Osteocyte (in vitro differentiated cells): ENCODE measurements around the gene MARCKSL1. TPM values are rescaled to one million over a fixed set of nuclear protein-coding genes. Genes with fewer than 3 reads are reported as not detected.

ENCODE experiments used
- DNase-seq: peaks from one replicate; pipeline ENCODE4 v3.0.0; 2021; ENCODE audit warnings: mixed read lengths; ENCODE audit not compliant: unreplicated experiment; ENCODE audit errors: extremely low spot score
- H3K27ac Mint-ChIP-seq: one replicate; pipeline ENCODE4 v1.8.0; 2021; ENCODE audit warnings: mild to moderate bottlenecking, mixed read lengths; ENCODE audit not compliant: unreplicated experiment
- H3K27me3 Mint-ChIP-seq: one replicate; pipeline ENCODE4 v1.8.0; 2021; ENCODE audit warnings: mixed read lengths; ENCODE audit not compliant: unreplicated experiment
- H3K36me3 Mint-ChIP-seq: one replicate; pipeline ENCODE4 v1.8.0; 2021; ENCODE audit warnings: mixed read lengths; ENCODE audit not compliant: unreplicated experiment
- H3K4me1 Mint-ChIP-seq: one replicate; pipeline ENCODE4 v1.8.0; 2021; ENCODE audit warnings: mixed read lengths; ENCODE audit not compliant: unreplicated experiment
- H3K4me3 Mint-ChIP-seq: one replicate; pipeline ENCODE4 v1.8.0; 2021; ENCODE audit warnings: mild to moderate bottlenecking, moderate library complexity, mixed read lengths; ENCODE audit not compliant: unreplicated experiment
- H3K9me3 Mint-ChIP-seq: one replicate; pipeline ENCODE4 v1.8.0; 2021; ENCODE audit warnings: mixed read lengths; ENCODE audit not compliant: unreplicated experiment
- total RNA-seq: library from RNA; stranded (reverse); gene quantifications from 2 replicates; pipeline ENCODE4 v1.2.1, GENCODE V29; 2021
- TF ChIP-seq, protein P1 (sequence below): fragments of 200-600 bp; sonication (generic); IDR thresholded peaks from 2 replicates; pipeline ENCODE4 v1.5.0; 2021; ENCODE audit warnings: antibody characterized with exemption, mild to moderate bottlenecking, moderate library complexity

The MARCKSL1 gene
- total RNA-seq, 1 donor from 2014 or later, result 169 TPM

- Mint-ChIP-seq H3K4me3 (peak overlapping the region; percentile 51), H3K9me3 (no peaks in the 10 kb centered on the region), H3K36me3 (peaks cover 9% of the 10 kb centered on the region), H3K27me3 (no peaks in the 10 kb centered on the region), H3K4me1 (peaks cover 29% of the 10 kb centered on the region), H3K27ac (no peak overlapping the region)
- no peak for DNase-seq
- TF ChIP-seq, protein P1, sequence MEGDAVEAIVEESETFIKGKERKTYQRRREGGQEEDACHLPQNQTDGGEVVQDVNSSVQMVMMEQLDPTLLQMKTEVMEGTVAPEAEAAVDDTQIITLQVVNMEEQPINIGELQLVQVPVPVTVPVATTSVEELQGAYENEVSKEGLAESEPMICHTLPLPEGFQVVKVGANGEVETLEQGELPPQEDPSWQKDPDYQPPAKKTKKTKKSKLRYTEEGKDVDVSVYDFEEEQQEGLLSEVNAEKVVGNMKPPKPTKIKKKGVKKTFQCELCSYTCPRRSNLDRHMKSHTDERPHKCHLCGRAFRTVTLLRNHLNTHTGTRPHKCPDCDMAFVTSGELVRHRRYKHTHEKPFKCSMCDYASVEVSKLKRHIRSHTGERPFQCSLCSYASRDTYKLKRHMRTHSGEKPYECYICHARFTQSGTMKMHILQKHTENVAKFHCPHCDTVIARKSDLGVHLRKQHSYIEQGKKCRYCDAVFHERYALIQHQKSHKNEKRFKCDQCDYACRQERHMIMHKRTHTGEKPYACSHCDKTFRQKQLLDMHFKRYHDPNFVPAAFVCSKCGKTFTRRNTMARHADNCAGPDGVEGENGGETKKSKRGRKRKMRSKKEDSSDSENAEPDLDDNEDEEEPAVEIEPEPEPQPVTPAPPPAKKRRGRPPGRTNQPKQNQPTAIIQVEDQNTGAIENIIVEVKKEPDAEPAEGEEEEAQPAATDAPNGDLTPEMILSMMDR, result no peak
Observed at GRCh38 chr1:32336963-32337675, 1.1 kb upstream of the MARCKSL1 start.

- TF ChIP-seq, protein P1, result no peak
- H3K27ac Mint-ChIP-seq, result no peak overlapping the region
- H3K4me1 Mint-ChIP-seq, result peaks cover 30% of the 10 kb centered on the region
- peak overlapping the region; percentile 51 for H3K4me3 Mint-ChIP-seq
- H3K36me3 Mint-ChIP-seq, result peaks cover 14% of the 10 kb centered on the region
- H3K27me3 Mint-ChIP-seq, result no peaks in the 10 kb centered on the region
- H3K9me3 Mint-ChIP-seq, result no peaks in the 10 kb centered on the region
- DNase-seq, result no peak
Observed at GRCh38 chr1:32336591-32336932, 529 bp upstream of the MARCKSL1 start.

DNA sequence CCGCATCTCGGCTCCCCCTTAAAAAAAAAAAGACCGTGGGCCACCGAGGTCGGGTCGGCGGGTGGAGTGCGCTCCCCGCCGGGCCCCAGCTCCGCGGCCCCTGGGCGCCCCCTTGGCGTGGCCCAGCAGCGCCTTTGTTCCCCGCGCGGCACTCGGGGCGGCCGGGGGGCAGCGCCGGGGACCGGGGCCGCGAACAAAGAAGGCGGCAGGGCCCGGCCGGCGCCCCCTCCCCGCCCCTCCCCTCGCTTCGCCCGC is 571 bp downstream of the MARCKSL1 start:
- no peaks in the 10 kb centered on the region for H3K9me3 Mint-ChIP-seq
- H3K27me3 Mint-ChIP-seq, result no peaks in the 10 kb centered on the region
- peaks cover 21% of the 10 kb centered on the region for H3K36me3 Mint-ChIP-seq
- TF ChIP-seq, protein P1, result no peak
- peak overlapping the region; percentile 92 for H3K4me3 Mint-ChIP-seq
- H3K27ac Mint-ChIP-seq, result no peak overlapping the region
- DNase-seq, result no peak
- H3K4me1 Mint-ChIP-seq, result peaks cover 30% of the 10 kb centered on the region

DNA sequence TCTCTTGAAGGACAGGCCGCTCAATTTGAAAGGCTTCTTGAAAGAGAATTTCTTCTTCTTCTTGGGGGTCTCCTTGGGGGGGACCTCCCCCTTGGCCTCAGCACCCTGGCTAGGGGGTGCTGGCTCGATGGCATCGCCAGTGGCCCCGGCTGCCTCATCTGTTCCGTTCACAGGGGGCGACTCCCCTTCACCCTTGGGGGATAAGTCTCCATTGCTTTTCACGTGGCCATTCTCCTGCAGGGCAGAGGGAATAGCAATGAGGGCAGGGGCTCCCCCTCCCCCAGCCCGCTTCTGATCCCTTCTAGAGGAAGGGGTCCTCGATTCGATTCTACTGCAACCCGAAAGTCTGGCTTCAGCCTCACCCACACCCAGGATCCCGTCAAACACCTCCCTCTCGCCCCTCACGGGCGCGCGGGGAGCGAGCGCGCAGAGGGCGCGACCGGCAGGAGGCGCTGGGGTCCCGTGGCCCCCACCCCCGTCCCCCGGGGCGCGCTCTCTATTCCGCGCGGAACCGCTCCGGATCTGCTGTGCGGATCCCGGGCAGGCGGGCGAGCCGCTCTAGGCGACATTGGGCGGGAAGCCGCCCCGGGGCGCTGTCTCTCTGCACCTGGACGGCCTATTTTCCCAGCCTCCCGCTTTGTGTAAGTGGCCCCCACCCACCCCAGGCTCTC is 1.0 kb downstream of the MARCKSL1 start:
- H3K27me3 Mint-ChIP-seq, result no peaks in the 10 kb centered on the region
- H3K36me3 Mint-ChIP-seq, result peaks cover 21% of the 10 kb centered on the region
- DNase-seq, result no peak
- H3K4me1 Mint-ChIP-seq, result peaks cover 30% of the 10 kb centered on the region
- no peaks in the 10 kb centered on the region for H3K9me3 Mint-ChIP-seq
- TF ChIP-seq, protein P1, result peak; percentile 82
- peak overlapping the region; percentile 71 for H3K27ac Mint-ChIP-seq
- peak overlapping the region; percentile 92 for H3K4me3 Mint-ChIP-seq

DNA sequence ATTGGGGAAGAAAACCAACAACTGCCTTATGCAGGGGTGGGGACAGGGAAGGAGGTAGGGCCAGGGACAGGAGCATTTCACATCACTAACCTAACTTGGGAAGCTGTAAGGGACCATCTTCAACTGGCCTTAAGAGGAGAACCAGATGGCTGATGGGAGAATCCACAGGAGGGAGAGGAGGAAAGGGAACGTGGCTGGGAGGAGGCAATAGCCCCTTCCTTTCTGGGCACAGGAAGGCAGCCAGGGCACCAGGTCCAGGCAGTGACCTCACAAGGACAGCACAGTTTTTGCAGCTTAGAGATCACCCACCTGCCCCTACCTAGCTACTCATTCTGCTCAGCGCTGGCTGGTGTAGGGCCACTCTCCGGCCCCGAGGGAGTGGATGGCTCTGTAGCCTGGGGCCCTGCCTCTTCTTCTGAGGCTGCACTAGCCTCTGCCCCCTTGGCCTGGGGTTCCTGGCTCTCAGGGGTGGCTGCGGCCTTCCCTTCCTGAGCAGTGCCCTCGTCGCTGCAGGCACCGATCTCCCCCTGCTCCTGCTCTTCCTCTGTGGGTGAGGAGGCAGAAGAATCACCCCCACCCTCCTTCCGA is 1.7 kb downstream of the MARCKSL1 start:
- H3K36me3 Mint-ChIP-seq, result peaks cover 25% of the 10 kb centered on the region
- no peak for DNase-seq
- H3K4me1 Mint-ChIP-seq, result peaks cover 30% of the 10 kb centered on the region
- H3K27ac Mint-ChIP-seq, result peak overlapping the region; percentile 71
- TF ChIP-seq, protein P1, result no peak
- peak overlapping the region; percentile 92 for H3K4me3 Mint-ChIP-seq
- no peaks in the 10 kb centered on the region for H3K9me3 Mint-ChIP-seq
- no peaks in the 10 kb centered on the region for H3K27me3 Mint-ChIP-seq
